Amniotic stem cell (primary cell): ENCODE results near the gene USP21.
A peak's percentile ranks its signal among the peaks of the same experiment; 100 is the strongest.

Experiments
- DNase-seq: peaks from one replicate; lab custom pipeline; 2025; lab: John Stamatoyannopoulos, UW

USP21 gene

GRCh38 chr1:161193561-161194235 is 34.4 kb downstream of the USP21 start:
- no peak for DNase-seq

GRCh38 chr1:161195171-161195570 is 35.9 kb downstream of the USP21 start:
- DNase-seq = no peak

GRCh38 chr1:161196111-161196510 is 36.8 kb downstream of the USP21 start:
- DNase-seq = no peak

GRCh38 chr1:161196521-161197451 is 37.5 kb downstream of the USP21 start:
- peak; percentile 63 for DNase-seq

- DNase-seq = no peak
Observed at GRCh38 chr1:161197560-161198193, 38.4 kb downstream of the USP21 start.

GRCh38 chr1:161198194-161198896 is 39.0 kb downstream of the USP21 start:
- DNase-seq = no peak

- peak; percentile 55 for DNase-seq
Observed at GRCh38 chr1:161198897-161199431, 39.7 kb downstream of the USP21 start, which contains the start of gene ADAMTS4. Gene ADAMTS4 (minus strand): TSS chr1:161199054. CDS start chr1:161198627, 427 bp downstream.

GRCh38 chr1:161199506-161200139 is 40.3 kb downstream of the USP21 start:
- DNase-seq = no peak

GRCh38 chr1:161200421-161200991 is 41.2 kb downstream of the USP21 start:
- no peak for DNase-seq

- DNase-seq = no peak
Observed at GRCh38 chr1:161200992-161201835, 41.9 kb downstream of the USP21 start.

- peak; percentile 99 for DNase-seq
Observed at GRCh38 chr1:161201836-161202712, 42.8 kb downstream of the USP21 start, which contains the start of gene NDUFS2. Gene NDUFS2 (plus strand): TSS chr1:161202367. CDS start chr1:161202386, 19 bp downstream.

- no peak for DNase-seq
Observed at GRCh38 chr1:161206411-161207140, 47.3 kb downstream of the USP21 start.

GRCh38 chr1:161207173-161207572 is 47.9 kb downstream of the USP21 start:
- no peak for DNase-seq

GRCh38 chr1:161209790-161210409 is 50.6 kb downstream of the USP21 start:
- DNase-seq = peak; percentile 71

GRCh38 chr1:161214369-161214768 is 55.1 kb downstream of the USP21 start:
- DNase-seq = no peak

- DNase-seq = no peak
Observed at GRCh38 chr1:161215076-161215475, 55.8 kb downstream of the USP21 start, which contains the start of gene FCER1G. Gene FCER1G (plus strand): TSS chr1:161215295. CDS start chr1:161215322, 27 bp downstream.
